Measurements from ENCODE around the gene AMIGO1.

Gene AMIGO1

DNA sequence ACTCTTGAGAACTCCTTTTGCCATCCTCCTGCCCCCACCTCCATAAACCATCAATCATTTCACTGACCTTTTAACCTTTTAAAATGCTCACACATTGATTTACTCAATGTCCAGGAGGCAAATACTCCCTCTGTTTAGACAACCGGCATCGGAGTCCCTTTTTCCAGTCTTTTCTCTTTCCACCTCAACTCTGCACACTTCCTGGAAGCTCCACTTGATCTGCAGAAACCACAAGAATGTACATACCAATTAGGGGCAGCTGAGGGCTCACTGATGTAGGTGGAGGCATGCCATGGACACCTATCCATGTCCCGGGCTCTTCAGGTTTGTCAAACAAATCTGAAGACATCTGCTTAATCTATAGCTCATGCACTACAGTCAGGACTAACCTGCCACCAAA lies 5.3 kb upstream of the AMIGO1 start:
- TF ChIP-seq CTCF (IDR thresholded peaks at IDR 0.05; ENCODE audit: extremely low read depth, missing control alignments) = no peak

GRCh38 chr1:109513110-109513710 lies 3.7 kb upstream of the AMIGO1 start:
- no peak for TF ChIP-seq CTCF (IDR thresholded peaks at IDR 0.05; ENCODE audit: extremely low read depth, missing control alignments)
- no peak for DNase-seq (ENCODE audit: low spot score)

More for the DNA sequence above, 5.3 kb upstream of the AMIGO1 start:
- DNase-seq (ENCODE audit: low spot score) = no peak

GRCh38 chr1:109508873-109509175 lies 703 bp downstream of the AMIGO1 start:
- no peak for DNase-seq (ENCODE audit: low spot score)
- no peak for TF ChIP-seq CTCF (IDR thresholded peaks at IDR 0.05; ENCODE audit: extremely low read depth, missing control alignments)

DNA sequence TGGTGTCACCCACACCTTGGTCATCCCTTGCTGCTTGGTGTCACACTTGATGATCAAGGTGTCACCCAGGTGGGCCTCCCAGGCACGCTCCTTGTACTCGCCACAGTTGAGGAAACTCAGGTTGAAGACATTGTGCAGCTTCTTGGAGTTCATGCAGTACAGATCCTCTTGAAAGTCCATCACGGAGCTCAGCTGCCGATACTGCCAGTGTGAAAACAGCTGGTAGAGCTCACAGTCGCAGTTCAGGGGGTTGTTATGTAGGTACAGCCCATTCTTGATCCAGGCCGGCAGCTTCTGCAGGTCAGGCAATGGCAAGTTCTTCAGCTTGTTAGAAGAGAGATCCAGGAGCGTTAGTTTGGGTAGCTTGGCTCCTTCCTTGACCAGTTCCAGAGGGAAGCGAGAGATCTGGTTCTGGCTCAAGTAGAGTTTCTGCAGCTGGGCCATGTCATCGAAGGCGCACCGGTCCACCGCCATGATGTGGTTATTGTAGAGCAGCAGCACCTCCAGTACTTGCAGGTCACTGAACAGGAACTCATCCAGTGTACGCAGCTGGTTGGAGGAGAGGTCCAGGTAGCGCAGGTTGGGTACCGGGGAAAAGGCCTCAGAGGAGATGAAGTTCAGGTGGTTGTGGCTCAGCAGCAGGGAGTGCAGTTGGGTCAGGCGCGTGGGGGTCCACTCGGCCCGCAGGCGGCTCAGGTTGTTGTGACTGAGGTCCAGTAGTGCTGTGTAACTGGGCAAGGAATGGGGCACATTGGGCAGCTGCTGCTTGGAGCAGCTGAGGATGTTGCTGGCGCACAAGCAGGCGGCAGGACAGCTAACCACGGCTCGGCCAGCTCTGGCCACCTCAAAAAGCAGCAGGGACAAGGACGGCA lies 1.3 kb downstream of the AMIGO1 start:
- TF ChIP-seq CTCF (IDR thresholded peaks at IDR 0.05; ENCODE audit: extremely low read depth, missing control alignments) = no peak
- no peak for DNase-seq (ENCODE audit: low spot score)

DNA sequence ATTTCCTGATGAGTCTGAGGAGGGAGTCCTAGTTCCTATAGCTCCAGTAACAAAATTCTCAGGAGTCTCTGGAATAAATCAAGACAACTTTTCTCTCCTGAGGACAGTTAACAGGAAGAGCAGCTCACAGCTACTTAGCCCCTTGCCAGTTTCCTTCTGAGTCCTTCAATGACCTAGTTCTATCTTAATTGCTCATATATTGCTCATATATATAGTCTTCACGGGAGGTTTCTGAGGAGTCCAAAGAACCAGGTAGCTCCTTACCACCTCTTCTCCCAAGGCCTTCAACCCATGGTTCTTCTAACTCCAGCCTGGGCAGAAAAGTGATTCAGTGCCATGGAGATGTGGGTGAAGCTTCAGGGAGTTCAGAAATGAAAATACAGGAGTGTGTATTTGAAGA lies 4.6 kb downstream of the AMIGO1 start:
- DNase-seq (ENCODE audit: low spot score) = no peak
- no peak for TF ChIP-seq CTCF (IDR thresholded peaks at IDR 0.05; ENCODE audit: extremely low read depth, missing control alignments)

DNA sequence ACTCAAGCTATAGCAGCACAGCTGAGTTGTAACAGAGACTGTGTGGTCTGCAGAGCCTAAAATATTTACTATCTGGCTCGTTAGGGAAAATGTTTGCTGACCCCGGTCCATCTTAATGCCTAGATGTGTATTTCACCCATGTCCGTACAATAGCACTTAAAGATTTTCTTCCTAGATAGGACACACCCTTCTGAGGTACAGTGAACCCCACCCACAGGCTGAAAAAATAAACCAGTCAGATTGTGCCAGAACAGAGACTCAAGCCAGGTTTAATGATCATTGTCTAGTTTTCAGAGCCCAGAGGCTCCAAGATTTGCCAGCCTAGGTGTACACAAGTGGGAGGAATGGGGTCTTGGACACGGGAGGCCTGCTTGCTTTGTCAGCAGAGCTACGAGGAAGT lies 5.6 kb downstream of the AMIGO1 start:
- no peak for DNase-seq (ENCODE audit: low spot score)

More for the DNA sequence above, 5.6 kb downstream of the AMIGO1 start:
- TF ChIP-seq CTCF (IDR thresholded peaks at IDR 0.05; ENCODE audit: extremely low read depth, missing control alignments) = no peak

Data from GM20000 (cell line).